ENCODE data around the gene CRYL1. TPM values are rescaled to one million over a fixed set of nuclear protein-coding genes. Genes with fewer than 3 reads are reported as not detected.

CRYL1 gene
- total and polyA plus RNA-seq, 3 experiments from 2014 or later: 7.2 to 36.1 (median 7.8) TPM

- POLR2A ChIA-PET: interaction anchor here (0.7 kb wide), 1 partner anchor 679 kb away, joined by 5 read pairs; no protein-coding TSS in a partner anchor
- Histone ChIP-seq H3K4me1 (ENCODE audit: insufficient read depth, low read length) (peaks cover 13% of the 10 kb centered on the region), H3K36me3 (ENCODE audit: insufficient read depth, low read length) (no peaks in the 10 kb centered on the region), H3K27me3 (ENCODE audit: insufficient read depth, low read length, poor library complexity, severe bottlenecking) (no peaks in the 10 kb centered on the region), H3K27ac (ENCODE audit: low read depth, low read length) (no peak overlapping the region), H3K4me3 (ENCODE audit: low read length) (no peak overlapping the region), H3K9me3 (ENCODE audit: low read length) (no peaks in the 10 kb centered on the region)
- Mint-ChIP-seq H3K36me3 (peaks cover 0 to 8% (median 5%) of the 10 kb centered on the region in 3 donors), H3K9me3 (peaks cover 0 to 2% (median 0%) of the 10 kb centered on the region in 5 donors), H3K27ac (no peak overlapping the region), H3K4me1 (peaks cover 15 to 30% (median 19%) of the 10 kb centered on the region in 3 donors), H3K27me3 (no peaks in the 10 kb centered on the region), H3K4me3 (no peak overlapping the region)
- CTCF ChIA-PET: no interaction called here
- DNase-seq: no peak
Observed at GRCh38 chr13:20460761-20461160, 64.9 kb downstream of the CRYL1 start.

- Mint-ChIP-seq H3K36me3 (peaks cover 0 to 9% (median 9%) of the 10 kb centered on the region in 3 donors), H3K27me3 (no peaks in the 10 kb centered on the region), H3K4me3 (no peak overlapping the region), H3K9me3 (peaks cover 0 to 2% (median 0%) of the 10 kb centered on the region in 5 donors), H3K4me1 (peaks cover 15 to 33% (median 19%) of the 10 kb centered on the region in 3 donors), H3K27ac (peak overlapping the region in 3 of 8 donors; percentile 10 to 74 (median 28))
- Histone ChIP-seq H3K27me3 (ENCODE audit: insufficient read depth, low read length, poor library complexity, severe bottlenecking) (no peaks in the 10 kb centered on the region), H3K9me3 (ENCODE audit: low read length) (no peaks in the 10 kb centered on the region), H3K4me3 (ENCODE audit: low read length) (no peak overlapping the region), H3K36me3 (ENCODE audit: insufficient read depth, low read length) (no peaks in the 10 kb centered on the region), H3K4me1 (ENCODE audit: insufficient read depth, low read length) (peaks cover 13% of the 10 kb centered on the region), H3K27ac (ENCODE audit: low read depth, low read length) (no peak overlapping the region)
- no peak for DNase-seq
- ChIA-PET CTCF (interaction anchor here (1.3 kb wide), 1 partner anchor 10 kb away, joined by 4 read pairs; no protein-coding TSS in a partner anchor), POLR2A (no interaction called here)
Observed at GRCh38 chr13:20457670-20458069, 68.0 kb downstream of the CRYL1 start.

GRCh38 chr13:20456737-20457136 lies 68.9 kb downstream of the CRYL1 start:
- H3K4me1 Mint-ChIP-seq: peaks cover 19 to 42% (median 27%) of the 10 kb centered on the region in 3 donors
- peaks cover 13% of the 10 kb centered on the region for H3K4me1 ChIP-seq (ENCODE audit: insufficient read depth, low read length)
- no peak overlapping the region for H3K27ac Mint-ChIP-seq
- H3K27me3 Mint-ChIP-seq: no peaks in the 10 kb centered on the region
- ChIA-PET POLR2A (interaction anchor here (0.6 kb wide), 1 partner anchor 36 kb away, joined by 3 read pairs; no protein-coding TSS in a partner anchor), CTCF (no interaction called here)
- no peak overlapping the region for H3K27ac ChIP-seq (ENCODE audit: low read depth, low read length)
- H3K4me3 ChIP-seq (ENCODE audit: low read length): no peak overlapping the region
- no peak overlapping the region for H3K4me3 Mint-ChIP-seq
- no peaks in the 10 kb centered on the region for H3K27me3 ChIP-seq (ENCODE audit: insufficient read depth, low read length, poor library complexity, severe bottlenecking)
- H3K9me3 ChIP-seq (ENCODE audit: low read length): no peaks in the 10 kb centered on the region
- no peaks in the 10 kb centered on the region for H3K36me3 ChIP-seq (ENCODE audit: insufficient read depth, low read length)
- DNase-seq: no peak
- H3K36me3 Mint-ChIP-seq: peaks cover 0 to 13% (median 9%) of the 10 kb centered on the region in 3 donors
- H3K9me3 Mint-ChIP-seq: peaks cover 0 to 2% (median 0%) of the 10 kb centered on the region in 5 donors

GRCh38 chr13:20451397-20451796 lies 74.3 kb downstream of the CRYL1 start:
- Histone ChIP-seq H3K36me3 (ENCODE audit: insufficient read depth, low read length) (no peaks in the 10 kb centered on the region), H3K4me1 (ENCODE audit: insufficient read depth, low read length) (no peaks in the 10 kb centered on the region), H3K9me3 (ENCODE audit: low read length) (peaks cover 12% of the 10 kb centered on the region), H3K4me3 (ENCODE audit: low read length) (no peak overlapping the region), H3K27me3 (ENCODE audit: insufficient read depth, low read length, poor library complexity, severe bottlenecking) (no peaks in the 10 kb centered on the region), H3K27ac (ENCODE audit: low read depth, low read length) (no peak overlapping the region)
- POLR2A ChIA-PET: no interaction called here
- no peak for DNase-seq
- Mint-ChIP-seq H3K9me3 (peaks cover 21 to 34% (median 29%) of the 10 kb centered on the region in 5 donors), H3K4me3 (peak overlapping the region in 1 of 7 donors; percentile 1), H3K27ac (peak overlapping the region in 1 of 8 donors; percentile 5), H3K4me1 (peaks cover 11 to 19% (median 16%) of the 10 kb centered on the region in 3 donors), H3K27me3 (no peaks in the 10 kb centered on the region), H3K36me3 (peaks cover 12 to 43% (median 13%) of the 10 kb centered on the region in 3 donors)
- CTCF ChIA-PET: interaction anchor here (0.8 kb wide), 1 partner anchor 45 kb away, joined by 3 read pairs; no protein-coding TSS in a partner anchor

GRCh38 chr13:20448470-20448869 lies 77.2 kb downstream of the CRYL1 start:
- Mint-ChIP-seq H3K36me3 (peaks cover 12 to 56% (median 21%) of the 10 kb centered on the region in 3 donors), H3K4me1 (peaks cover 12 to 16% (median 16%) of the 10 kb centered on the region in 3 donors), H3K9me3 (peaks cover 21 to 41% (median 33%) of the 10 kb centered on the region in 5 donors), H3K4me3 (no peak overlapping the region), H3K27me3 (no peaks in the 10 kb centered on the region), H3K27ac (no peak overlapping the region)
- H3K27ac ChIP-seq (ENCODE audit: low read depth, low read length): no peak overlapping the region
- H3K27me3 ChIP-seq (ENCODE audit: insufficient read depth, low read length, poor library complexity, severe bottlenecking): no peaks in the 10 kb centered on the region
- DNase-seq: no peak
- POLR2A ChIA-PET: no interaction called here
- CTCF ChIA-PET: no interaction called here
- no peaks in the 10 kb centered on the region for H3K4me1 ChIP-seq (ENCODE audit: insufficient read depth, low read length)
- H3K36me3 ChIP-seq (ENCODE audit: insufficient read depth, low read length): no peaks in the 10 kb centered on the region
- peaks cover 12% of the 10 kb centered on the region for H3K9me3 ChIP-seq (ENCODE audit: low read length)
- no peak overlapping the region for H3K4me3 ChIP-seq (ENCODE audit: low read length)

GRCh38 chr13:20446900-20447299 lies 78.8 kb downstream of the CRYL1 start:
- Histone ChIP-seq H3K27me3 (ENCODE audit: insufficient read depth, low read length, poor library complexity, severe bottlenecking) (no peaks in the 10 kb centered on the region), H3K4me1 (ENCODE audit: insufficient read depth, low read length) (no peaks in the 10 kb centered on the region), H3K9me3 (ENCODE audit: low read length) (peaks cover 12% of the 10 kb centered on the region), H3K36me3 (ENCODE audit: insufficient read depth, low read length) (no peaks in the 10 kb centered on the region), H3K27ac (ENCODE audit: low read depth, low read length) (no peak overlapping the region), H3K4me3 (ENCODE audit: low read length) (no peak overlapping the region)
- Mint-ChIP-seq H3K36me3 (peaks cover 11 to 52% (median 21%) of the 10 kb centered on the region in 3 donors), H3K4me3 (no peak overlapping the region), H3K4me1 (peaks cover 9 to 20% (median 16%) of the 10 kb centered on the region in 3 donors), H3K27ac (no peak overlapping the region), H3K9me3 (peaks cover 21 to 41% (median 33%) of the 10 kb centered on the region in 5 donors), H3K27me3 (no peaks in the 10 kb centered on the region)
- ChIA-PET CTCF (no interaction called here), POLR2A (no interaction called here)
- no peak for DNase-seq

GRCh38 chr13:20446405-20446804 lies 79.3 kb downstream of the CRYL1 start:
- POLR2A ChIA-PET: no interaction called here

GRCh38 chr13:20442798-20443381 lies 82.8 kb downstream of the CRYL1 start:
- H3K9me3 Mint-ChIP-seq: peaks cover 9 to 21% (median 17%) of the 10 kb centered on the region in 5 donors
- no peaks in the 10 kb centered on the region for H3K27me3 Mint-ChIP-seq
- H3K4me1 Mint-ChIP-seq: peaks cover 1 to 11% (median 7%) of the 10 kb centered on the region in 3 donors
- Histone ChIP-seq H3K27ac (ENCODE audit: low read depth, low read length) (no peak overlapping the region), H3K36me3 (ENCODE audit: insufficient read depth, low read length) (no peaks in the 10 kb centered on the region), H3K9me3 (ENCODE audit: low read length) (peaks cover 4% of the 10 kb centered on the region), H3K27me3 (ENCODE audit: insufficient read depth, low read length, poor library complexity, severe bottlenecking) (no peaks in the 10 kb centered on the region), H3K4me1 (ENCODE audit: insufficient read depth, low read length) (no peaks in the 10 kb centered on the region), H3K4me3 (ENCODE audit: low read length) (no peak overlapping the region)
- no peak for DNase-seq
- CTCF ChIA-PET: no interaction called here
- POLR2A ChIA-PET: no interaction called here
- peak overlapping the region in 1 of 8 donors; percentile 72 for H3K27ac Mint-ChIP-seq
- H3K4me3 Mint-ChIP-seq: no peak overlapping the region
- peaks cover 18 to 39% (median 20%) of the 10 kb centered on the region in 3 donors for H3K36me3 Mint-ChIP-seq

More at GRCh38 chr13:20446405-20446804, 79.3 kb downstream of the CRYL1 start:
- no peaks in the 10 kb centered on the region for H3K36me3 ChIP-seq (ENCODE audit: insufficient read depth, low read length)
- Mint-ChIP-seq H3K4me1 (peaks cover 4 to 15% (median 11%) of the 10 kb centered on the region in 3 donors), H3K4me3 (no peak overlapping the region), H3K27ac (no peak overlapping the region), H3K9me3 (peaks cover 21 to 41% (median 33%) of the 10 kb centered on the region in 5 donors), H3K27me3 (no peaks in the 10 kb centered on the region), H3K36me3 (peaks cover 11 to 52% (median 21%) of the 10 kb centered on the region in 3 donors)
- H3K4me1 ChIP-seq (ENCODE audit: insufficient read depth, low read length): no peaks in the 10 kb centered on the region
- DNase-seq: no peak
- no peaks in the 10 kb centered on the region for H3K27me3 ChIP-seq (ENCODE audit: insufficient read depth, low read length, poor library complexity, severe bottlenecking)
- H3K9me3 ChIP-seq (ENCODE audit: low read length): peaks cover 12% of the 10 kb centered on the region
- no peak overlapping the region for H3K27ac ChIP-seq (ENCODE audit: low read depth, low read length)
- no peak overlapping the region for H3K4me3 ChIP-seq (ENCODE audit: low read length)
- CTCF ChIA-PET: no interaction called here

Measured in CD8-positive, alpha-beta memory T cell (primary cell).